Right lobe of liver (tissue), 4 donors: Measurements from ENCODE around the gene GSN.

Experiments used
- POLR2A ChIP-seq: fragments of 450-650 bp; IDR thresholded peaks from one replicate; pipeline ENCODE4 v1.6.1; 2017; ENCODE audit warnings: antibody characterized with exemption, mild to moderate bottlenecking
- TF ChIP-seq, protein P1 (sequence below), 4 donors: fragments of 200-600 bp in 3 of 4; fragments of 450-650 bp in 1 of 4; IDR thresholded peaks; one replicate each; pipeline versions ENCODE4 v1.5.1 to v1.8.0; 2016 to 2022; ENCODE audit warnings: antibody characterized with exemption in 4 of 4, mild to moderate bottlenecking in 2 of 4
- donor health status: DM: no; HTN: no; CAD: no.
- donor health status: DM: no; HTN: no; CAD: no.
- donor health status: DM: no; HTN: yes; CAD: no.

DNA sequence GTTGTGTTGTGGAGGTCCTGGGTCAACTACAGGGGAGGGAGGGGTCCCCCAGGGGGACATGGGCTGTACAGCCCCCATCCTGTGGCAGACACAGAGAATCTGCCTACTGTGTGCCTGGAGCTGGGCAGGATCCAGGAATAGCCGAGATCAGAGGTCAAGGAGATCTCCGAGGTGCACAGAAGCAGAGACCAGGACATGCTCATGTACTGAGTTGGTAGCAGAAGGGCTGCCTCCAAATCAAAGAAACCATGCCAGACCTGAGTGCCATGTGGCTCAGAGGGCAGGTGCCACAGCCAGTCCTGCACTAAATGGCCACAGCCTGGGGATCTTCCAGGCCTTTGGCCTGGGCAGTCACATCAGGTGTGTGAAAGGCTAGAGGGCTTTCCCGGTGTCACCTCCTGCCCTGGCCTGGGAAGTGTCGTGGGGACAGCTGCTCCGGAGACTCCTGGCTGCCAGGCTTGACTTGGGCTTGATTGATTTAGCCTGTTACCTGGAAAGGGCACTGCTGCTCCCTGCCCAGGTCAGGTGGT lies 27.8 kb downstream of the GSN start:
- TF ChIP-seq, protein P1, sequence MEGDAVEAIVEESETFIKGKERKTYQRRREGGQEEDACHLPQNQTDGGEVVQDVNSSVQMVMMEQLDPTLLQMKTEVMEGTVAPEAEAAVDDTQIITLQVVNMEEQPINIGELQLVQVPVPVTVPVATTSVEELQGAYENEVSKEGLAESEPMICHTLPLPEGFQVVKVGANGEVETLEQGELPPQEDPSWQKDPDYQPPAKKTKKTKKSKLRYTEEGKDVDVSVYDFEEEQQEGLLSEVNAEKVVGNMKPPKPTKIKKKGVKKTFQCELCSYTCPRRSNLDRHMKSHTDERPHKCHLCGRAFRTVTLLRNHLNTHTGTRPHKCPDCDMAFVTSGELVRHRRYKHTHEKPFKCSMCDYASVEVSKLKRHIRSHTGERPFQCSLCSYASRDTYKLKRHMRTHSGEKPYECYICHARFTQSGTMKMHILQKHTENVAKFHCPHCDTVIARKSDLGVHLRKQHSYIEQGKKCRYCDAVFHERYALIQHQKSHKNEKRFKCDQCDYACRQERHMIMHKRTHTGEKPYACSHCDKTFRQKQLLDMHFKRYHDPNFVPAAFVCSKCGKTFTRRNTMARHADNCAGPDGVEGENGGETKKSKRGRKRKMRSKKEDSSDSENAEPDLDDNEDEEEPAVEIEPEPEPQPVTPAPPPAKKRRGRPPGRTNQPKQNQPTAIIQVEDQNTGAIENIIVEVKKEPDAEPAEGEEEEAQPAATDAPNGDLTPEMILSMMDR (IDR thresholded peaks at IDR 0.05) = no peak
- TF ChIP-seq POLR2A = no peak
